ENCODE measurements around the gene DNAH1.

Gene DNAH1

DNA sequence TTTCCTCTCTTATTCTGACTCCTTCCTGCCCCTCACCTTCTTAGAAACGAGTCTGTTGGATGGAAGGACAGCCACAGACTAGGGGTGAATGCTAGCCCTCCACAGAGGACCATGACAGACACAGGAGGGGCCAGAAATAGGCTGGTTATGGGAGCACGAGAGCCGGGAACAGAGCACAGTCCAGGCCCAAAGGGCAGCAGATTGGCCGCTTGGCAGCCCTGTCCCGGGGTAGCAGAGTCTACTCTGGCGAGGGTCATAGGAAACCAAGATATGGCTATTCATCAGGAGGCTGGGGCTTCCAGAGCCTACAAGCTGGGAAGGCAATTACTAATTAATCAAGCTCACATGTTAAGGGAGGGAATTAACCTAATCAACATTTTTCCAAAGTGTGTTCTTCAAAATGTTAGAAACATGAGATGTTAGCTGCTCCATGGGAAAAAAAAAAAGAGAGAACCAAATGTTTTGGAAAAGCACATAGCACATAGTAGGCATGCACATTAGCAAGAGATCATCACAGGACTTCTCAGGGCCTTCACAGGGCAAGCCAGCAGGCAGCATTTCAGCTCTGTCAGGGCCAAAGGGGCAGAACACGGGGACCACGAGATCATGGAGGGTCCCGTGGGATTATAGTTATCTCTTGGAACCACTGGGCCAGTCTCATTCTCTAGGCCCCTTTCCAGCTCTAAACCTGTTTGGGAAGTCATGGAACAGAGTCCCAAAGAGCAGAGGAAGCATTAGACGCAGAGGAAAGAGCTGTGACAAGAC lies 115.5 kb downstream of the DNAH1 start:
- H3K4me3 ChIP-seq (ENCODE audit: low read depth, low read length), result no peak overlapping the region
- TF ChIP-seq, protein P1, sequence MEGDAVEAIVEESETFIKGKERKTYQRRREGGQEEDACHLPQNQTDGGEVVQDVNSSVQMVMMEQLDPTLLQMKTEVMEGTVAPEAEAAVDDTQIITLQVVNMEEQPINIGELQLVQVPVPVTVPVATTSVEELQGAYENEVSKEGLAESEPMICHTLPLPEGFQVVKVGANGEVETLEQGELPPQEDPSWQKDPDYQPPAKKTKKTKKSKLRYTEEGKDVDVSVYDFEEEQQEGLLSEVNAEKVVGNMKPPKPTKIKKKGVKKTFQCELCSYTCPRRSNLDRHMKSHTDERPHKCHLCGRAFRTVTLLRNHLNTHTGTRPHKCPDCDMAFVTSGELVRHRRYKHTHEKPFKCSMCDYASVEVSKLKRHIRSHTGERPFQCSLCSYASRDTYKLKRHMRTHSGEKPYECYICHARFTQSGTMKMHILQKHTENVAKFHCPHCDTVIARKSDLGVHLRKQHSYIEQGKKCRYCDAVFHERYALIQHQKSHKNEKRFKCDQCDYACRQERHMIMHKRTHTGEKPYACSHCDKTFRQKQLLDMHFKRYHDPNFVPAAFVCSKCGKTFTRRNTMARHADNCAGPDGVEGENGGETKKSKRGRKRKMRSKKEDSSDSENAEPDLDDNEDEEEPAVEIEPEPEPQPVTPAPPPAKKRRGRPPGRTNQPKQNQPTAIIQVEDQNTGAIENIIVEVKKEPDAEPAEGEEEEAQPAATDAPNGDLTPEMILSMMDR (IDR thresholded peaks at IDR 0.05; ENCODE audit: borderline replicate concordance, insufficient read depth, low read depth, low read length), result no peak

DNA sequence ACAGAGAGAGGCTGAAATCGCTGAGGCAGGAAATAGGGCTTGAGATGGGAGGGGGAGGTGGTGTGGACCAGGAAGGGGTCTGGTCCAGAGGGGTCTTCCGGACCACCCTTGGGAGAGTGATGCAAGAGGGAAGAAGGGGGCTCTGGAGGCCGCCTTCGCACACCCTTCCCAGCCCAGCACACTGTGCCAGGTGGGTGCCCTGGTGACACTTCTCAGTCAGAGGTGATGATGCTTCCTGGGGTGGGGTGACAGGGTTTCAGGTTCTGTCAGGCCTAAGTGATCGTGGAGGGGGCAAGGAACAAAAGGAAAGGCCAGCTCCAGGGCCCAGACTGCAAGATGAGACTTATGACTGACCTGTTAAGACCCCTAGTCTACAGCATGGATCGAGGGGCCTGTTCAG lies 116.1 kb downstream of the DNAH1 start:
- H3K4me3 ChIP-seq (ENCODE audit: low read depth, low read length), result no peak overlapping the region
- TF ChIP-seq, protein P1 (IDR thresholded peaks at IDR 0.05; ENCODE audit: borderline replicate concordance, insufficient read depth, low read depth, low read length), result no peak

DNA sequence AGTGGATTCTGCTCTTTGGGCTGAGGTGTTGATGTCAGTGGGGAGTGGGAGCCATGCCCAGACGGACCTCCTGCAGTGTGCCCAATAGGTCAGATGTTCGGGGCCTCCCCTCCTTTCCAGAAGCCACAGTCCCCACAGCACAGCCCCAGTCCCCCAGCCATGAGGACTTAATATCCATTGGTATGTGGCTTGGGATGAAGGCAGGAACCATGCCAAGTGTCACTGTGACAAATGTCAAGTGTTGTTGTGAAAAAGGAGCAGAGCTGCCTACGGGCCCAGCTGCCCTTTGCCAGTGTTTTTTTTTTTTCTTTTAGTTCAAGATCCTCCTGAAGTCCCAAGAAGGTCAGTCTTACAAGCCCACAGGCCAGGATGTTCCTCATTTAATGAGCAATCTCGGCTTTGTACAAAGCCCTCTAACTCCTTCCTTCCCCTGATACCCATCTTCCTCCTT lies 116.6 kb downstream of the DNAH1 start:
- no peak overlapping the region for H3K4me3 ChIP-seq (ENCODE audit: low read depth, low read length)
- TF ChIP-seq, protein P1 (IDR thresholded peaks at IDR 0.05; ENCODE audit: borderline replicate concordance, insufficient read depth, low read depth, low read length), result no peak

DNA sequence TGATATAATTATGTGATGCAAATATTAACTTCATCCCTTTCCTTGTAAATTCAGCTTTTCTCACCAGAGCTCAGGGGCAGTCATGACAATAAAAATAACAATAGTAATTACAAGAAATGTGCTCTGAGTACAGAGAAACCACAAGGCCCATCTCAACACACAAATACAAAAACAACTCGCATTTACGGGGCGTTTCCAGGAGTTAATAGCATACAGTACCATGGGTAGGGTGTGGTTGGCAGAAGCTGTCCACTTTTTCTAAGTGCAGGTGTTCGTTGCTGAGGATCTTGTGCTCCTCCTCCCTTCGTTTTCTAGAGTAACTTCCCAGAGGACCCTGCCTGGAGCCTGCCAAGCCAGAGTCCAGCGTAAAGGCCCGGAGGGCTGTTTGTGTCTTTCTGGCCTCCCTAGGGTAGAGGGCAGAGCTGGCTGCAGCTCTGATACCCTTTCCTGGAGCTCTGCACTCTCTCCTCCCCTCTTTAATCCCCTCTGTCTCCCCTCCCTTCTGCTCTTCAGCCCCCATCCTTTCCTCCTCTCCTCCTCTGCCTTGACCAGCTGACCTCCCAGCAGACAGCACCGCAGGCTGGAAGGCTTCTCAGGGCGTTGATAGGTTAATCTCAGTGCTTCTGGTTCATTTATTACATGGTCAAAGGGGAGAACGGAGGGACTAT lies 117.3 kb downstream of the DNAH1 start:
- no peak overlapping the region for H3K4me3 ChIP-seq (ENCODE audit: low read depth, low read length)
- TF ChIP-seq, protein P1 (IDR thresholded peaks at IDR 0.05; ENCODE audit: borderline replicate concordance, insufficient read depth, low read depth, low read length), result no peak

DNA sequence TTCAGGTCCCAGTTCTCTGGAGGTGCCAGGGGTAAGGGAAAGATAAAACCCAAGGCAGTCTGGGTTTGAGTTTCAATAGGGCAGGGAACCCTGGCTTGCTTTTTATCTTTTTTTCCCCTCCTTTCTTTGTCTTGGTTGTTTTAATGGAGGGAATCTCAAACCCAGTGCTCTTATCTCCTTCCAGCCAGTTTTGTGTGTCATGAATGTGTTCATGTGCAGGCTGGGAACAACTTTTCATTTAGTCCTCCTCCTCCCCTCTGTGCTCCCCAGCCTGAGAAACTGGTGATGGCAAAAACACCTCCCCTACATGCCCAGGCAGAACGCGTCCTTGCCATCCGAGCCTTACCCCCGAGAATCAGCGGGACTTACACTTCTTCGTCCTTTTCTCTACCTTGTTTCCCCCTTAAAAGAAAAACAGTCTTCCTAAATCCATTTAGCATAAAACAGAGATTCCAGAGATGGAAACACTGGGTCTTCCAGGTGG lies 117.9 kb downstream of the DNAH1 start:
- H3K4me3 ChIP-seq (ENCODE audit: low read depth, low read length), result no peak overlapping the region
- TF ChIP-seq, protein P1 (IDR thresholded peaks at IDR 0.05; ENCODE audit: borderline replicate concordance, insufficient read depth, low read depth, low read length), result no peak

DNA sequence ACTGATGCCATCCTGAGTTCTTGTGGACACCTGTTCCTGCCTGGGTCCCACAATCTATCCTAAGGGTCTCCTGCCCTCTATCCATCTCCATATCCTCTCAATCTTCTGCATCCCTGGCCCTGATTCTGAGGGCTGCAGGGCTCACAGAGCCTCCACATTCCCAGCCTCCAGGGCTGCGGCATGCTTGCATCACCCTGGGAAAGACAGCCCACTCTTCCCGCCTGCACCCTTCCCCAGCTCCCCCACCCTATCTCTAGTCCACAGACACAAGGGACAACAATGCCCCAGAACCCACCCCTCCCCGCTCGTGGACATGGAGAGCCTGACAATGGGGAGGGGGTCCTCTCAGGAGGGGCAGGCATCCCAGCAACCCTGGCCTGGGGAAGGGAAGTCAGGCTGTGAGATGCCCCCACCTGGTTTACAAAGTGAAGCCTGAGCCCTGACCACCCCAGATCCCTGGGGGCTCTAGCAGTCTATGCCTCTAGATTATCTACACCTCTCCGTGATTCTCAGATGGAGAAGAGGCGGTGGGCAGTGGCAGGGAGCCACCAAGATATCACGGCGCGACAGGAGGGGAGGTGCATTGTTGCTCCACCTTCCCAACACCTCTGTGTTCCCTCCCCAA lies 118.5 kb downstream of the DNAH1 start:
- TF ChIP-seq, protein P1 (IDR thresholded peaks at IDR 0.05; ENCODE audit: borderline replicate concordance, insufficient read depth, low read depth, low read length), result no peak
- no peak overlapping the region for H3K4me3 ChIP-seq (ENCODE audit: low read depth, low read length)
